ENCODE results near the gene PIEZO2.

Gene PIEZO2

DNA sequence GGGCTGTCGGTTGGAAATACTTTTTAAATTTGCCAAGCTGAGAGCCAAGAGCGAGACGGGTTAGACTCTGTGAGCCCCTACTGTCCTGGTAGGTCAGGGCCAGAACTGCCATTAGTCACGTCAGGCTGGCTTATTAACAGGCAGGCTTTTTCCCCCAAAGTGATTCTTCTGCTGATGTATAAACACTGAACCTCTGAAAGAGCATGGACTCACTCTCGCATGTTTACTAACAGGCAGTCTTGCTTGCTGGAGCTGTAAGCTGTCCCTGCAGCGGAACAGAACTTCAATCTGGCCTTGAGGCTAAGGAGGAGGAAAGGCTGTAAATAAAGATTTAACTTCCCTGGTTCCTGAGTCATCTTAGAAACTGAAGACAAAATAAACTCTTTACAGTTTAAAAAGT lies 288.4 kb downstream of the PIEZO2 start:
- Mint-ChIP-seq H3K36me3 (ENCODE audit: low read depth) (peaks cover 10% of the 10 kb centered on the region), H3K4me1 (peaks cover 34% of the 10 kb centered on the region), H3K27ac (peak overlapping the region; percentile 18 to 71 (median 41)), H3K4me3 (no peak overlapping the region), H3K27me3 (ENCODE audit: low read depth) (no peaks in the 10 kb centered on the region), H3K9me3 (peaks cover 5% of the 10 kb centered on the region)
- TF ChIP-seq, protein P1, sequence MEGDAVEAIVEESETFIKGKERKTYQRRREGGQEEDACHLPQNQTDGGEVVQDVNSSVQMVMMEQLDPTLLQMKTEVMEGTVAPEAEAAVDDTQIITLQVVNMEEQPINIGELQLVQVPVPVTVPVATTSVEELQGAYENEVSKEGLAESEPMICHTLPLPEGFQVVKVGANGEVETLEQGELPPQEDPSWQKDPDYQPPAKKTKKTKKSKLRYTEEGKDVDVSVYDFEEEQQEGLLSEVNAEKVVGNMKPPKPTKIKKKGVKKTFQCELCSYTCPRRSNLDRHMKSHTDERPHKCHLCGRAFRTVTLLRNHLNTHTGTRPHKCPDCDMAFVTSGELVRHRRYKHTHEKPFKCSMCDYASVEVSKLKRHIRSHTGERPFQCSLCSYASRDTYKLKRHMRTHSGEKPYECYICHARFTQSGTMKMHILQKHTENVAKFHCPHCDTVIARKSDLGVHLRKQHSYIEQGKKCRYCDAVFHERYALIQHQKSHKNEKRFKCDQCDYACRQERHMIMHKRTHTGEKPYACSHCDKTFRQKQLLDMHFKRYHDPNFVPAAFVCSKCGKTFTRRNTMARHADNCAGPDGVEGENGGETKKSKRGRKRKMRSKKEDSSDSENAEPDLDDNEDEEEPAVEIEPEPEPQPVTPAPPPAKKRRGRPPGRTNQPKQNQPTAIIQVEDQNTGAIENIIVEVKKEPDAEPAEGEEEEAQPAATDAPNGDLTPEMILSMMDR (IDR thresholded peaks at IDR 0.05; ENCODE audit: unreplicated experiment in 3 of 3), result no peak

GRCh38 chr18:10860382-10860781 lies 289.0 kb downstream of the PIEZO2 start:
- Mint-ChIP-seq H3K27ac (peak overlapping the region; percentile 18 to 71 (median 41)), H3K4me3 (no peak overlapping the region), H3K9me3 (peaks cover 5% of the 10 kb centered on the region), H3K4me1 (peaks cover 34% of the 10 kb centered on the region), H3K36me3 (ENCODE audit: low read depth) (peaks cover 10% of the 10 kb centered on the region), H3K27me3 (ENCODE audit: low read depth) (no peaks in the 10 kb centered on the region)
- TF ChIP-seq, protein P1 (IDR thresholded peaks at IDR 0.05; ENCODE audit: unreplicated experiment in 3 of 3), result no peak

DNA sequence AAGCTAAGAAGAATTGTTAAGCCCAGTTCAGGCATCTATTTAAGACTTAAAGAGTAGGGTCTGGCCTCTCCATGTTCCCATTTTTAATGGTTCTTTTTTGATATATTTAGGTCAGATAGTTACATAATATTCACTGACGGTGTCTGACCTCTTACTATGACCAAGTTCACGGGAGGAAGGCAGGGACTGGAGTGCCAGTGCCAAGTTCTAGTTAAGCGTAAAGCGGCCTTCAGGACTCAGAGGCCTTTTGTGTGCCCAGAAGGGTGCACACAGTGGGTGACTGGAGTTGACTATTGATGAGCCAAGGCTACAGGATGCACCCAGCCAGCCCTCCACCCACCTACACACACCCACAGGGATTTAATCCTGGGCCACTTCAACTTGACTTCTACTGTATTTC lies 290.9 kb downstream of the PIEZO2 start:
- no peaks in the 10 kb centered on the region for H3K36me3 Mint-ChIP-seq (ENCODE audit: low read depth)
- H3K4me3 Mint-ChIP-seq, result no peak overlapping the region
- peaks cover 36% of the 10 kb centered on the region for H3K4me1 Mint-ChIP-seq
- H3K9me3 Mint-ChIP-seq, result no peaks in the 10 kb centered on the region
- H3K27ac Mint-ChIP-seq, result no peak overlapping the region
- TF ChIP-seq, protein P1 (IDR thresholded peaks at IDR 0.05; ENCODE audit: unreplicated experiment in 3 of 3), result no peak
- H3K27me3 Mint-ChIP-seq (ENCODE audit: low read depth), result no peaks in the 10 kb centered on the region

- TF ChIP-seq, protein P1 (IDR thresholded peaks at IDR 0.05; ENCODE audit: unreplicated experiment in 3 of 3), result no peak
- no peaks in the 10 kb centered on the region for H3K27me3 Mint-ChIP-seq (ENCODE audit: low read depth)
- H3K4me1 Mint-ChIP-seq, result peaks cover 36% of the 10 kb centered on the region
- H3K4me3 Mint-ChIP-seq, result no peak overlapping the region
- no peaks in the 10 kb centered on the region for H3K9me3 Mint-ChIP-seq
- no peaks in the 10 kb centered on the region for H3K36me3 Mint-ChIP-seq (ENCODE audit: low read depth)
- H3K27ac Mint-ChIP-seq, result peak overlapping the region in 1 of 3 experiments; percentile 24
These were observed 293.2 kb downstream of the PIEZO2 start for GRCh38 chr18:10856132-10856531.

GRCh38 chr18:10852385-10853303 lies 296.7 kb downstream of the PIEZO2 start:
- H3K27ac Mint-ChIP-seq, result peak overlapping the region; percentile 4 to 76 (median 48)
- H3K9me3 Mint-ChIP-seq, result no peaks in the 10 kb centered on the region
- peaks cover 30% of the 10 kb centered on the region for H3K4me1 Mint-ChIP-seq
- H3K36me3 Mint-ChIP-seq (ENCODE audit: low read depth), result peaks cover 3% of the 10 kb centered on the region
- H3K4me3 Mint-ChIP-seq, result no peak overlapping the region
- TF ChIP-seq, protein P1 (IDR thresholded peaks at IDR 0.05; ENCODE audit: unreplicated experiment in 3 of 3), result no peak
- H3K27me3 Mint-ChIP-seq (ENCODE audit: low read depth), result no peaks in the 10 kb centered on the region

All from nephron (organoid).